T-helper 2 cell treated with Interferon-gamma antibody and Interleukin-4, amounts not matched to agents 5 μg/mL and 100 μg/mL, for 36 hours (primary cell): ENCODE measurements around the gene KCNH2.

Experiments
- DNase-seq: peaks from one replicate; pipeline ENCODE4 v3.0.0; 2021; ENCODE audit warnings: low spot score
- H3K27ac Mint-ChIP-seq: one replicate; pipeline ENCODE4 v1.8.0; 2021; ENCODE audit warnings: mild to moderate bottlenecking, mixed read lengths
- H3K27me3 Mint-ChIP-seq: one replicate; pipeline ENCODE4 v1.8.0; 2021; ENCODE audit warnings: low read depth, mixed read lengths
- H3K36me3 Mint-ChIP-seq: one replicate; pipeline ENCODE4 v1.8.0; 2021; ENCODE audit warnings: low read depth, mixed read lengths
- H3K4me1 Mint-ChIP-seq: one replicate; pipeline ENCODE4 v1.8.0; 2021; ENCODE audit warnings: low read depth, mixed read lengths
- H3K4me3 Mint-ChIP-seq: one replicate; pipeline ENCODE4 v1.8.0; 2022; ENCODE audit warnings: mild to moderate bottlenecking, moderate library complexity, mixed read lengths
- H3K9me3 Mint-ChIP-seq: one replicate; pipeline ENCODE4 v1.8.0; 2021; ENCODE audit warnings: mixed read lengths

Gene KCNH2

DNA sequence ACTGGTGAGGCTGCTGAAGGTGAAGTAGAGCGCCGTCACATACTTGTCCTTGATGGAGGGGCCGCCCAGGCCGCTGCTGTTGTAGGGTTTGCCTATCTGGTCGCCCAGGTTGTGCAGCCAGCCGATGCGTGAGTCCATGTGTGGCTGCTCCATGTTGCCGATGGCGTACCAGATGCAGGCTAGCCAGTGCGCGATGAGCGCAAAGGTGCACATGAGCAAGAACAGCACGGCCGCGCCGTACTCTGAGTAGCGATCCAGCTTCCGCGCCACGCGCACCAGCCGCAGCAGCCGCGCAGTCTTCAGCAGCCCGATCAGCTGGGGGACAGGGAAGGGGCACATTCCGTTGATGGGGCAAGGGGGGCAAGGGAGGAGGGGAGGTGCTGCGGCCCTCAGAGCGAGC is 26.6 kb downstream of the KCNH2 start:
- H3K27me3 Mint-ChIP-seq = peaks cover 9% of the 10 kb centered on the region
- H3K4me3 Mint-ChIP-seq = no peak overlapping the region
- H3K9me3 Mint-ChIP-seq = no peaks in the 10 kb centered on the region
- no peaks in the 10 kb centered on the region for H3K36me3 Mint-ChIP-seq
- no peak overlapping the region for H3K27ac Mint-ChIP-seq
- H3K4me1 Mint-ChIP-seq = no peaks in the 10 kb centered on the region
- DNase-seq = no peak

DNA sequence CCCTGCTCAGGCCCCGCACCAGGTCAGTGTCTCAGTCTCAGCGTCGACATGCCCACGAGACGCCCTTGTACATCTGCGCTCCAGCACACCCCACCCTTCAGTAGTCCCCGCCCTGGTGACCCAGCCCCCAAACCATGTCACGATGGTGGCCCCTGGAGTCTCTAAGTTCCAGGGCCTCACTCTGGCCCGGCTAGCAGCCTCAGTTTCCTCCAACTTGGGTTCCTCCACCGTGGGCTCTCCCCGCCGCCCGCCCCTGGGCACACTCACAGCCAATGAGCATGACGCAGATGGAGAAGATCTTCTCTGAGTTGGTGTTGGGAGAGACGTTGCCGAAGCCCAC is 27.0 kb downstream of the KCNH2 start:
- no peak for DNase-seq
- Mint-ChIP-seq H3K27me3 (peaks cover 10% of the 10 kb centered on the region), H3K9me3 (no peaks in the 10 kb centered on the region), H3K36me3 (no peaks in the 10 kb centered on the region), H3K4me3 (no peak overlapping the region), H3K27ac (no peak overlapping the region), H3K4me1 (no peaks in the 10 kb centered on the region)

DNA sequence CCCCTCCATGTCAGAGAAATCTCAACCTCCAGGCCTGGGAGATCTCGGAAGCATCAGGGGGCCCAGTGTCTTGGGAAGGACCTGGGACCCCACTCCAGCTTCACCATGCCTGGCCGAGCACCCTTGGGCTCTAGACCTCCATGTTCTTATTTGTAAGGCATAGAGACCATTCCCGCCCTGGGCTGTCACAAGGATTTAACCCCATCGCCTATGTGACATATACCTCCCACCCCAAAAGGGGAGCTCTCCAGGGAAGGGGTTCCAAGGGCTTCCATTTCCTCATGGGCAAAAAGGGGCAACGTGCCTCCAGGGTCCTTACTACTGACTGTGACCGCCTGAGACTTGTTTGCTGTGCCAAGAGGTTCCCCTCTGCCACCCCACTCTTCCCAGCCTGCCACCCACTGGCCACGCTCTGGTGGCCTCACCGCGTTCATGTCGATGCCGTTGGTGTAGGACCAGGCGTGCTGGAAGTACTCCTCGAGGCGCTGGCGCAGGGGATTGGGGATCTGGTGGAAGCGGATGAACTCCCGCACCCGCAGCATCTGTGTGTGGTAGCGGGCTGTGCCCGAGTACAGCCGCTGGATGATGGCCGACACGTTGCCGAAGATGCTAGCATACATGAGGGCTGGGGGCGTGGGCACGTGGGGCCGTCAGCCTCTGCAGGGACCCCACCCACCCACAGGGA is 27.5 kb downstream of the KCNH2 start:
- Mint-ChIP-seq H3K4me3 (no peak overlapping the region), H3K4me1 (no peaks in the 10 kb centered on the region), H3K27ac (no peak overlapping the region), H3K27me3 (peaks cover 8% of the 10 kb centered on the region), H3K9me3 (no peaks in the 10 kb centered on the region), H3K36me3 (no peaks in the 10 kb centered on the region)
- DNase-seq = no peak

DNA sequence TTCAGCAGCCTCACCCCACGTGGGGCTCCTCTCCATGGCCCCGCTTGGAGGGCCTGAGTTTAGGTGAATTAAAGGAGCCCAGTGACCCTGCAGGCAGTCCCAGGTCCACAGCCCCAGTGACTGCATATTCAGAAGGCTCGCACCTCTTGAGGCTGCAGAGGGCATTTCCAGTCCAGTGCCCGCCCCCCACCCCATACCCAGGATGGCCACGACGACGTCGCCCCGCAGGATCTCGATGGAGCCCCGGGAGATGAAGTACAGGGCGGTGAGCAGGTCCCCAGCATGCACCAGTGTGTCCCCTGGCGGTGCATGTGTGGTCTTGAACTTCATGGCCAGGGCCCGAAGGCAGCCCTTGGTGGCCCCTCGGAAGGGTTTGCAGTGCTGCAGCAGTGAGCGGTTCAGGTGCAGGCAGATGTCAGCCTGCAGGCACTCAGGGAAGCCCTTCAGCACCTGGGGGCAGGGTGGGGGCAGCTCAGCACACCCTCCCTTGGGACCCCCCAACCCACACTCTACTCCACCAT is 28.1 kb downstream of the KCNH2 start:
- Mint-ChIP-seq H3K4me1 (no peaks in the 10 kb centered on the region), H3K36me3 (no peaks in the 10 kb centered on the region), H3K27me3 (peaks cover 8% of the 10 kb centered on the region), H3K9me3 (no peaks in the 10 kb centered on the region), H3K4me3 (no peak overlapping the region), H3K27ac (no peak overlapping the region)
- no peak for DNase-seq

DNA sequence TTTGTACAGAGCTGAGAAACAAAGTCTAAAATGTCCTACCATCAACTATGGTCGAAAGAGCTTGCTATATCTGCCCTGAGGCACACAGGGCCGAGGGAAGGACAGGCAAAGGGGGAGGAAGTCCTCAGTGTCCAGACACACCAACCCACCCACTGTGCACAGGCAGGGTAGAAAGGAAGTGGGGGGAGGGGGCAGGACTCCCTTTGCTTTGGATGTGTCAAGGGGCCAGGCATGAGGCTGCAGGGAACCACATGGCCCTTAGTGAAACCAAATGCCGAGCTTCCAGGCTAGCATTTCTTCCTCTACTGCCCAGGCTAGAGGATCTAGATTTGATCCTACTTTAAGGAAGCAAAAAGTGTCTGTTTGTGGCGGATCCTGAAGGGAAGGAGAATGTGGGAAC is 28.6 kb downstream of the KCNH2 start:
- H3K27ac Mint-ChIP-seq = no peak overlapping the region
- no peak overlapping the region for H3K4me3 Mint-ChIP-seq
- DNase-seq = no peak
- peaks cover 8% of the 10 kb centered on the region for H3K27me3 Mint-ChIP-seq
- no peaks in the 10 kb centered on the region for H3K4me1 Mint-ChIP-seq
- H3K36me3 Mint-ChIP-seq = no peaks in the 10 kb centered on the region
- H3K9me3 Mint-ChIP-seq = no peaks in the 10 kb centered on the region

DNA sequence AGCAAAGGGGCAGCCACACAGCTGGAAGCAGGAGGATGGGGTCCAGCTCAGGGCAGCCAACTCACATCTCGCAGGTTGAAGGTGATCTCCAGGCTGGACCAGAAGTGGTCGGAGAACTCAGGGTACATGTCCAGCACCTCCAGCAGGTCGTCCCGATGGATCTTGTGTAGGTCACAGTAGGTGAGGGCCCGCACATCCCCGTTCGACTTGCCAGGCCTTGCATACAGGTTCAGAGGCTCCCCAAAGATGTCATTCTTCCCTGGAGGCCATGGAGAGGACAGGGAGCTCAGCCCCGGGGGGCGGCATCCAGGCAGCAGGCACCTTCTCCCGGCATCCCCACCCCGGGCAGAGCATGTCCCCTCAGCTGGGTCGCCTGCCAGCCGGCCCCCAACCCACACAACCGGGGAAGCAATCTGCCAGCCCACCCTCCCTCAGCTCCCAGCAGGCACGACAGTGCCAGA is 29.3 kb downstream of the KCNH2 start:
- Mint-ChIP-seq H3K27me3 (peaks cover 8% of the 10 kb centered on the region), H3K36me3 (no peaks in the 10 kb centered on the region), H3K4me1 (no peaks in the 10 kb centered on the region), H3K27ac (no peak overlapping the region), H3K4me3 (no peak overlapping the region), H3K9me3 (no peaks in the 10 kb centered on the region)
- no peak for DNase-seq

DNA sequence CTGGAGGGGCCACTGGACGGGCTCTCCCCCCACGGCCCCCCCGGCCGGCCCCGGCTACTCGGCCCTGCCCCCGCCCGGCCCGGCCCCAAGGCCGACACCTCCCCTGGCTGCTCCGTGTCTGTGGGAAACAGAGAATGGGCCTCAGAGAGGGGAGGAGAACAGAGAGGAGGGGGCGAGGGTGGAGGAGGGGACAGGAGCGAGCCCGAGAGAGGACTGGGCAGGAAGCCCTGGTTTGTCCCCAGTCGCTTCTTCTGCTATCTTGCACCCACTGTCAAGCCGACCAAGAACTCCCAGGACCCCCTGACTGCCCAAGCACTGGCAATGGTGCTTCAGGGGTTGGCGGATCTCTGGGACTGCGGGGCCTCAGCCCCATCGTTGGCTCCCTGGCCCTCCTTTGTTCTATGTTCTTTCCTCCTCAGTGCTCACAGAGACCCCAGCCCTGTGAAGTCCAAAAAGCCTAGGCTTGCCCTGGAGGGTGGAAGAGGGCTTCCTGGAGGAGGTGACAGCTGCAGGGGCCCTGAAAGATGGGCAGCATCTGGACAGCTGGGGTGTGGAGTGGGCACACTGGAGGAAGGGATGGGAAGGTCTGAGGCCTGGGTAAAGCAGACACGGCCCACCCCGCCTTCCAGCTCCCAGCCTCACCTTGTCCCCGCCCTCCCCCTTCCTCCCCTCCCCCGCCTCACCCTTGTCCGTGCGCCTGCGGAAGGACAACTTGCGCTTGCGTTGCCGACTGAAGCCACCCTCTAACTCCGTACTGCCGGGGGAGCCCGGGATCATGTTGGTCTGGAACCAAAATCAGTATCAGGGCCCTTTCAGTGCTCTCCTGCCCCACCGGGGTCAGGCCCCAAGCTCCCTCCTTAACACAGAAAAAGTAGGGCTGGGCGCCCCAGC is 30.1 kb downstream of the KCNH2 start:
- Mint-ChIP-seq H3K36me3 (no peaks in the 10 kb centered on the region), H3K4me1 (no peaks in the 10 kb centered on the region), H3K4me3 (no peak overlapping the region), H3K27me3 (peaks cover 8% of the 10 kb centered on the region), H3K27ac (no peak overlapping the region), H3K9me3 (no peaks in the 10 kb centered on the region)
- DNase-seq = no peak

DNA sequence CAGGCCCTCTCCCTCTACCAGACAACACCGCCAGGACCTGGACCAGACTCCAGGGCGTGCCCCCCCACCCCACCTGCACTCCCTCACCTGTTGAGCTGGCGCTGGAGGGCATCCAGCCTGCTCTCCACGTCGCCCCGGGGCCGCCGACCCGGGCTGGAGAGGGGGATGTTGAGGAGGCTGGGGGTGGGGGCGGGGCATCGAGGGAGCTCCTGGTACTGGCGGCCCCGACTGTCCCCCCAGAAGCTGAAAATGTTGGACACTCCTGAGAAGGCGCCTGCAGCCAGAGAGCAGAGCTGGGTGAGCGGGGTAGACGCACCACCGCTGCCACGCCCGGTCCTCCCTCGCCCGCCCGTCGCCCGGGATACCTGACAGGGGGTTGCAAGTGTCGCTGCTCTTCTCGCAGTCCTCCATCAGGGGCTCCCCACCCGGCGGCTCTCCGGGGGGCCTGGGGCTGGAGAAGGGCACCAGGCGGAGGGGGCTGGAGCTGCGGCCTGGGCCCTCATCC is 30.8 kb downstream of the KCNH2 start:
- Mint-ChIP-seq H3K36me3 (no peaks in the 10 kb centered on the region), H3K27ac (no peak overlapping the region), H3K4me1 (peaks cover under 1% of the 10 kb centered on the region), H3K9me3 (no peaks in the 10 kb centered on the region), H3K4me3 (no peak overlapping the region), H3K27me3 (peaks cover 8% of the 10 kb centered on the region)
- DNase-seq = no peak

DNA sequence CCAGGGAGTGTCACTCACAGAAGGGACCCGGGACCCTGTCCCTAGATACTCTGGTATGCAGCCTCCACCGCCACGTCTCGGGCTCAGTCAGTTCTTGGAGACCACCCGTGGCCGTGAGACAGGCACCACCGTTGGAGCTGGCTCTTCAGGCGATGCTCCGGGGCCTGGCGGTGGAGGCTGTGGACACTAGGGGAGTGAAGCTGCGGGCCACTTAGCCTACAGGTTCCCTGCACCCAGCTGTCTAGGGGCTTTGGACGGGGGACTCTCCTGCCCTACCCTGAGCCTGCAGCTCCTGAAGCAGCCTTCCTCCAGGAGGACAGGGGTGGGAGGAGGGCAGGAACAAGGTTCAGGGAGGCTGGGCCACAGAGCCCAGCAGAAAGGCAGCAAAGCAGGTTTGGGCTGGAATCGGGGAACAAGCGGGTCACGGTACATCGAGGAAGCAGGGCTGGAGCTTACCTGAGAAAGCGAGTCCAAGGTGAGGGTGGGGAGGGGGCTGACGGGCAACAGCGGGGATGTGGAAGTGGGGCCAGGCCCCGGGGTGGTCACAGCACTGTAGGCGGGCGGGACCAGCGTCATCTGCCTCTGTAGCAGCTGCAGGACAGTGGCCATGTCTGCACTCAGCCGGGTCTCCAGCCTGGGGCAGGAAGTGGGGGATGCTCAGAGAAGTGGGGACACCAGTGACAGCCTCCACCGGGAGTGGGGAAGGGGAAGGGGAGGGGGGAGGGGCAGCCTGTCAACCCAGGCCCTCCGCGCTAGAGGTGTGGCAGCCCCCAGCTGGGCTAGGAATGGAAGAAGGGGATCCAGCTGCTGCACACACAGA is 31.5 kb downstream of the KCNH2 start:
- no peak overlapping the region for H3K4me3 Mint-ChIP-seq

DNA sequence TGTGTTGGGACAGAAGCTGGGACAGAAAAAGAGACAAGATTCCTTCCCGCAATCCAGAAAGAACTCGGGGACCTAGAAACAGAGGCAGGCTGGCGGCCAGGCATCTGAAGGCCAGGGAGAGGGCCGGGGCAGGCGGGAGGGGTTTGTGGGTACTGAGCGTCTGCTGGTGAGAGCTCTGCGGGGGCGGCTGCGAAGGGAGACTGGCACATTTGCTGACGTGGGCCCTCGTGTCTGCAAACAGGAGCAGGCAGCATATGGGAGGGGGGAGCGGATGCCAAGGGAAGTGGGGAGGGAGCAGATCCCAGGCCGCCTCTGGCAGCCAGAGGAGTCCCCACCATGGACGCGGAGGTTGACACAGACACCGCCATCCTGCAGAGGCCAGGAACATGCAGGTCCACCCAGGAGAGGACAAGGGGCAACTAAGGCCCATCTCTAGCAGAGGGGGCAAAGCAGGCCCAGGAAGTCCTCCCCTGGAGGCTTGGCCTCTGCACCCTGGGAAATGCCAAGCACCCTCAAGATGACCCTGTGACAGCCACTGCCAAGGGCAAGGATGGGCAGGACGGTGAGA is 32.2 kb downstream of the KCNH2 start:
- H3K27ac Mint-ChIP-seq = no peak overlapping the region
- peaks cover 4% of the 10 kb centered on the region for H3K4me1 Mint-ChIP-seq
- peaks cover 8% of the 10 kb centered on the region for H3K27me3 Mint-ChIP-seq
- DNase-seq = no peak
- no peaks in the 10 kb centered on the region for H3K9me3 Mint-ChIP-seq
- H3K36me3 Mint-ChIP-seq = no peaks in the 10 kb centered on the region
- H3K4me3 Mint-ChIP-seq = no peak overlapping the region

More for the DNA sequence above, 31.5 kb downstream of the KCNH2 start:
- Mint-ChIP-seq H3K36me3 (no peaks in the 10 kb centered on the region), H3K27ac (no peak overlapping the region), H3K9me3 (no peaks in the 10 kb centered on the region), H3K27me3 (peaks cover 8% of the 10 kb centered on the region), H3K4me1 (peaks cover 4% of the 10 kb centered on the region)
- no peak for DNase-seq

DNA sequence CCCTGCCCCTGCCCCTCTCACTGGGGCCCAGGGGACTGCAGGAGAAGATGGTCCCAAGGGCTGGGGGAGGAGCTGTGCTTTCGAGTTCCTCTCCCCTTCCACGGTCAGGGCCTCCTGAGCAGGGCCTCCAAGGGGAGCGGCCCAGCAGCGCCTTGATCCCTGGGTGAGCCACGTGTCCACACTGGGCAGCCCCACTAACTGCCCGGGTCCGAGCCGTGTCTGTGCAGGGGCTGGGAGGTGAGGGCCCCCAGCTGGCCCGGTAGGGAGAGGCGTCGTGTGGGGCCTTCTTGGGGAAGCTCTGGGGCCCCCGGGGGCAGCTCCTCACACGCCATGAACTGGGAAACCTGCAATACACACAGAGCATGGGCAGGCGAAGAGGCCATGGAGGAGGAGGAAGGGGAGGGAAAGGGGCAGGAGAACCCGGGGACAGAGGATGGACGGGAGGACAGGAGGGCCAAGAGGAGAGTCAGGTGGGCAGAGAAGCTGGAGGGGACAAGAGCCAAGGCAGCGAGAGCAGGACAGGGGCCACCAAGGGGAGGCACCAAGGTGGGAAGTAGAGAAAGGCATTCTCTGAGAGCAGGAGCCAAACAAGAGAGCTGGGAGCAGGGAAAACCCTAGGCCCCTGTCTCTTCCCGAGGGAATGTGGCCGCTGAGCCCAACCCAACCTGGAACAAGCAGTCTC is 32.8 kb downstream of the KCNH2 start:
- Mint-ChIP-seq H3K4me1 (peaks cover 4% of the 10 kb centered on the region), H3K36me3 (no peaks in the 10 kb centered on the region), H3K4me3 (no peak overlapping the region), H3K9me3 (no peaks in the 10 kb centered on the region), H3K27me3 (peaks cover 8% of the 10 kb centered on the region), H3K27ac (no peak overlapping the region)
- no peak for DNase-seq

DNA sequence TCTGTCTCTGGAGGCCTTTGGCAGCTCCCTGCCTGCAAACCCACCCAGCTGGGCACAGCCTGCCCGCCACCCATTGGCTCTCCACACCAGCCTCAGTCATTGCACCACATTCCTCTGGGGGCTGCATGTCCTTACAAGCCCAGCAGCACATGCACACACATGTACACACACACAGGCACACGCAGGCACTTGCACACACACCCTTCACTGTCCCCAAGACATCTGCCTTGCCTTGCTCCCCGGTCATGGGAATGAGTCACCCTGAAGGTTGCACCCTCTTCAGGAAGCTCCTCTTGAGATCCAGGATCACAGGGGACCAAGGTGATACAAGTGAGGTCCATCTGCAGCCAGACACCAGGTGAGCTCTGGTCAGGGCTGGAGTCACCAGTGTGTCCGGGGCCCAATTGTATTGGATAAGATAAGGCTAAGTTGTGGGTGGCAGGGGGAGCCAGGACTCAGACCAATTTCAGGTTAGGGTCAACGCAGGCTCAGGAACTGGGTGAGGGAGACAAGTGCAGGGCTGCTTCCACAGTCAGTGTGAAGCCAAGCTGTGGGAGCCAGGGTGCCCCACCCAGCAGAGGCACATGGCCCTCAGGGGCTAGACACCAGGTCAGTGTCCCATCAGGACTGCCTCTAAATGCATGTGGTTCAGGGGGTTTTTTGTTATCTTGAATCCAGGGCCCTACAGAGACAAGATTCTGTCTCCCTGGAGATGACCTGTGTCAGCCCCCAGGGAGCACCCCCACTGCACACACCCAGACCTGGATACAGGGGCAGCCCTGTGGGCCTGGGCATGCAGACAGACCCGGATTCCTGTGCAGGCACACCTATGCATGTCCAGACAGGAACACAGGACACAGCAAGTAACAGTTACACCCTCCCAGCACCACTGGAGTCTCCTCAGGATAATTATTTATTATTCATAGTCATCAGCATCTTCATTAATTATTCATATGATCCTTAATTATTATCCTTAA is 33.8 kb downstream of the KCNH2 start:
- no peak overlapping the region for H3K4me3 Mint-ChIP-seq
- peaks cover 4% of the 10 kb centered on the region for H3K4me1 Mint-ChIP-seq
- H3K27me3 Mint-ChIP-seq = peaks cover 8% of the 10 kb centered on the region
- no peaks in the 10 kb centered on the region for H3K36me3 Mint-ChIP-seq
- H3K27ac Mint-ChIP-seq = no peak overlapping the region
- DNase-seq = no peak
- H3K9me3 Mint-ChIP-seq = no peaks in the 10 kb centered on the region
